ENCODE data around the gene RECK. TPM values are rescaled to one million over a fixed set of nuclear protein-coding genes. Genes with fewer than 3 reads are reported as not detected.

The RECK gene
- total and polyA plus RNA-seq, 8 donors, result 0.95 to 4.6 (median 1.7) TPM

GRCh38 chr9:36074055-36074454 lies 37.3 kb downstream of the RECK start:
- ATAC-seq, result no peak
- no peak for DNase-seq
- 97% methylated on average over 1 of the region's 1 CpG for whole genome bisulfite sequencing, 2 donors
- peaks cover 10 to 19% (median 13%) of the 10 kb centered on the region in 3 donors for H3K4me1 ChIP-seq
- no peak for FAIRE-seq
- no peaks in the 10 kb centered on the region for H3K27me3 ChIP-seq
- no peak overlapping the region for H3K4me3 ChIP-seq
- H3K27ac ChIP-seq, result no peak overlapping the region
- no peaks in the 10 kb centered on the region for H3K36me3 ChIP-seq
- no peak for TF ChIP-seq CTCF (IDR thresholded peaks at IDR 0.05)
- intact Hi-C loops (cut with DNase I), result no loop called here
- H3K9me3 ChIP-seq, result no peaks in the 10 kb centered on the region

- no peak for TF ChIP-seq CTCF (IDR thresholded peaks at IDR 0.05)
- H3K4me3 ChIP-seq, result no peak overlapping the region
- no peak overlapping the region for H3K27ac ChIP-seq
- 4 to 8% methylated on average over 2 of the region's 2 CpGs for WGBS, 2 donors
- no peaks in the 10 kb centered on the region for H3K9me3 ChIP-seq
- no peaks in the 10 kb centered on the region for H3K27me3 ChIP-seq
- no peaks in the 10 kb centered on the region for H3K36me3 ChIP-seq
- ATAC-seq (peak; percentile 85 to 97 (median 94)), DNase-seq (peak; percentile 59 to 85 (median 70)), FAIRE-seq (peak; percentile 69)
- peaks cover 10 to 19% (median 15%) of the 10 kb centered on the region in 3 donors for H3K4me1 ChIP-seq
- intact Hi-C loops (cut with DNase I), result no loop called here
Measured at GRCh38 chr9:36074870-36075532, 38.3 kb downstream of the RECK start.

GRCh38 chr9:36078051-36078450 lies 41.3 kb downstream of the RECK start:
- DNase-seq, result no peak
- no peaks in the 10 kb centered on the region for H3K27me3 ChIP-seq
- no peaks in the 10 kb centered on the region for H3K9me3 ChIP-seq
- H3K4me1 ChIP-seq, result peaks cover 10 to 22% (median 19%) of the 10 kb centered on the region in 3 donors
- no peaks in the 10 kb centered on the region for H3K36me3 ChIP-seq
- H3K27ac ChIP-seq, result no peak overlapping the region
- FAIRE-seq, result no peak
- no peak for TF ChIP-seq CTCF (IDR thresholded peaks at IDR 0.05)
- WGBS, 2 donors, result 41 to 42% methylated on average over 1 of the region's 1 CpG
- intact Hi-C loops (cut with DNase I), result no loop called here
- ATAC-seq, result no peak
- H3K4me3 ChIP-seq, result no peak overlapping the region

- FAIRE-seq (no peak), ATAC-seq (peak; percentile 43 to 83 (median 82)), DNase-seq (no peak)
- Histone ChIP-seq H3K36me3 (no peaks in the 10 kb centered on the region), H3K27ac (no peak overlapping the region), H3K4me1 (peaks cover 0 to 12% (median 7%) of the 10 kb centered on the region in 3 donors), H3K27me3 (no peaks in the 10 kb centered on the region), H3K9me3 (no peaks in the 10 kb centered on the region), H3K4me3 (no peak overlapping the region)
- intact Hi-C loops (cut with DNase I), result no loop called here
- TF ChIP-seq CTCF (IDR thresholded peaks at IDR 0.05), result no peak
- 37 to 48% methylated on average over 3 of the region's 3 CpGs for WGBS, 2 donors
Measured at GRCh38 chr9:36080519-36080918, 43.8 kb downstream of the RECK start.

GRCh38 chr9:36082931-36083330 lies 46.2 kb downstream of the RECK start:
- intact Hi-C loops (cut with DNase I), result no loop called here
- Histone ChIP-seq H3K27ac (no peak overlapping the region), H3K4me3 (no peak overlapping the region), H3K9me3 (no peaks in the 10 kb centered on the region), H3K27me3 (no peaks in the 10 kb centered on the region), H3K36me3 (no peaks in the 10 kb centered on the region), H3K4me1 (peaks cover 0 to 10% (median 0%) of the 10 kb centered on the region in 3 donors)
- no peak for TF ChIP-seq CTCF (IDR thresholded peaks at IDR 0.05)
- ATAC-seq (no peak), FAIRE-seq (no peak), DNase-seq (no peak)
- 89 to 93% methylated on average over 5 of the region's 5 CpGs for WGBS, 2 donors
